GM19023 (cell line): ENCODE results near the gene ACTMAP.

Experiments used
- ATAC-seq: cut with Tn5 transposase; IDR thresholded peaks from one replicate; pipeline ENCODE4 v1.9.1; 2021; ENCODE audit warnings: mild to moderate bottlenecking, moderate library complexity; ENCODE audit not compliant: unreplicated experiment

Gene ACTMAP

DNA sequence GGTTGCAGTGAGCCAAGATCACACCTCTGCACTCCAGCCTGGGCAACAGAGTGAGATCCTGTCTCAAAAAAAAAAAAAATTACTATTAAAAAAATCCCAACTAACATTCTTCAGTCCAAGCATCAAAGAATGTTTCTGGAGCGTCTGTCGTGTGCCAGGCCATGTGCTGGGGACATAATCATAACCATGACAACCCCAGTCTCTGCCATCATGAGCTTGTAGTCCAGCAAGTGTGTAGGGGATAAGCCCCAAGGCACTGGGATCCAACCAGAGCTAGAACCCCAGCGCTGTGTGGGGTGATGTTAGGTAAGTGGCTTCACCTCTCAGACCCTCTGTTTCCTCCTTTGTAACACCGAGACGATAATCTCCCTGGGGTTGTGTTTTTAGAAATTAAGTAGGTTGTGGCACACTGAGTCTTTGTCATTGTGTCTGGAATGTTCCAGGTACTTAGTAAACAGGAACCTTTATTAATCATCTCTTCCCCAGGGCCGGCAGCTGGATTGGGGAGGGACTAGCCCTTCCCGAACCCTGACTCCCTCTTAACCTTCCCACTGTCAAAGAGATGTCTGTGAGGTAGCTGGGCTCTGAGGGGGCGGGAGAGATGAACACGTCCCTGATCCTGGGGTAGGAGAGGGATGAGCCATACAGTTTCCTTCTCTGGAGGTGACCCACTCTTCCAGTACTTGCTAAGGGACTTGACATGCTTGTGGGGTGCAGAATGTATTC is 28.2 kb downstream of the ACTMAP start:
- no peak for ATAC-seq

DNA sequence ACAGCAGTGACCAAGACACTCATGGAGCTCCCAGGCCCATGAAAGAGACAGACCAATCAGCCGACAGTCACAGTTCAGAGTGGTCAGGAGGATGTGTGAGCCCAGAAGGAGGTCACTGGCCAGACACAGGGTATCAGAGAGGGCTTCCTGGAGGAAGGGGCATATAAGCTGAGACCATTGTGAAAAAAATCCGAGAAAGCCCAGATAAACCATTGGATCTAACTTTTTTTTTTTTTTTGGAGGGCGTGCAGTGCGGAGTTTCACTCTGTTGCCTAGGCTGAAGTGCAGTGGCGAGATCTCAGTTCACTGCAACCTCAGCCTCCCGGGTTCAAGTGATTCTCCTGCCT is 29.2 kb downstream of the ACTMAP start:
- no peak for ATAC-seq

DNA sequence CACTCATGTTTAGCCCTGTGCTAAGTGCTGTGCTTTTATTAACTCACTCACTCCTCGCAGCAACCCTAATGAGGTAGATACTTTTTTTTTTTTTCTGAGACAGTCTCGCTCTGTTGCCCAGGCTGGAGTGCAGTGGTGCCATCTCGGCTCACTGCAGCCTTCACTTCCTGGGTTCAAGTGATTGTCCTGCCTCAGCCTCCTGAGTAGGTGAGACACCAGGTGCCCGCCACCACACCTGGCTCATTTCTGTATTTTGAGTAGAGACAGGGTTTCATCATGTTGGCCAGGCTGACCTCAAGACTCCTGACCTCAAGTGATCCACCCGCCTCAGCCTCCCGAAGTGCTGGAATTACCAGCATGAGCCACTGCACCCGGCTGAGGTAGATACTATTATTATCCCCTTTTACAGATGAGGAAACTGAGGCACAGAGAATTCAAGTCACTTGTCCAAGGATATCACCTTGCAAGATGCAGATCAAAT is 30.8 kb downstream of the ACTMAP start:
- no peak for ATAC-seq

DNA sequence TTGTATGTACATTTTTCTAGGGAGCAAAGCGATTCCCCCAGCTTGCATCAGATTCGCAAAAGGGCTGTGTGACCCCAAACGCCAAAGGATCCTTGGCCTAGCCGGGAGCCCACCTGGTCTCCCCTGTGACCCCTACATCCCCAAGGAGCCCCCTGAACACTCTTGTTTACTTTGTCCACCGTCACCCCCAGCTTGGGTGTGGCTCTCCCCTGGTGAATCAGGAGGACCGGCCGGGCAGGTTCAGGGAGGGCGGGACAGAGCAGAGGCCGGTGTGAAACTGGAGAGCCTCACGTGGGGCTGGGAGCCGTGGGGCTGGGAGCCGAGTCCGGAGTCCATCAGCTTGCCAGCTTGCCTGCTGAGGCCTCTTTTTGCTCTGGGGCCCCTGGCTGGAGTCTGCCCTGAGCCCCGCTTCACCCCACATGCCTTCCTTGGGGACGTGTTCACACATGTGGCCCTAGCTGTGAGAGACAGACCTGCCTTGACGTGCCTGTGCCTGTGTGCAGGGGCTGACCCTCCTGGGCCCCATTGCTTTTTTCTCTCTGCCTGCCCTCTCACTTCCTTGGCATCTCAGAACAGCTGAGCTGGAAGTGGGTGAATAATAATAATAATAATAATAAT is 31.4 kb downstream of the ACTMAP start:
- no peak for ATAC-seq

DNA sequence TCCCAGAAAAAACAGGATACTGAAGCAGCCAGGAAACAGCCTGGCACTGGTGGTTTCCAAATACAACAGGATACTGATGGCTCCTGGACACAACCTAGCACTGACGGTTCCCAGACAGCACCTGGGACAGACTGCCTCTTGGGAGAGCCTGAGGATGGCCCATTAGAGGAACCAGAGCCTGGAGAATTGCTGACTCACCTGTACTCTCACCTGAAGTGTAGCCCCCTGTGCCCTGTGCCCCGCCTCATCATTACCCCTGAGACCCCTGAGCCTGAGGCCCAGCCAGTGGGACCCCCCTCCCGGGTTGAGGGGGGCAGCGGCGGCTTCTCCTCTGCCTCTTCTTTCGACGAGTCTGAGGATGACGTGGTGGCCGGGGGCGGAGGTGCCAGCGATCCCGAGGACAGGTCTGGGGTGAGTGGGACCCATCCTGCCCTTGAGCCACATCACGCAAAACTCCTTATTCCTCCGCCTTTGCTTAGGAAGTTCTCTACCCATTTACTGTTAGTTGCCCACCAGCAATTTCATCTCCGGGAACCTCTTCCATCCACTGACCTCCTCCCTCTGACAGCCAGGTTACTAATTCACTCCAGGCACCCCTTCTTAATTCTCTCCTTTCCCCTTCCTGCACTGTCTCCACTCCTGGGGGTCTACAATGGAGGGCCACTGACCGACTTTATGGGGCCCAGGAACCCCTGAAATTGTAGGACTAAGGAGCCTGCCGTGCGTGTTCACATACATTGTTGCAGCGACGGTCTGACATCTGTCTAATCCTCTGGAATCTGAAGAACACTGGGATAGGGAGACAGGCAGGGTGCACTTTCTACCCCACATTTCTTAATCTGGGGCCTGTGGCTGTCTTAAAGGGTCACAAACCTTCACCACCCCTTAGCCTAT is 32.1 kb downstream of the ACTMAP start:
- ATAC-seq: no peak

DNA sequence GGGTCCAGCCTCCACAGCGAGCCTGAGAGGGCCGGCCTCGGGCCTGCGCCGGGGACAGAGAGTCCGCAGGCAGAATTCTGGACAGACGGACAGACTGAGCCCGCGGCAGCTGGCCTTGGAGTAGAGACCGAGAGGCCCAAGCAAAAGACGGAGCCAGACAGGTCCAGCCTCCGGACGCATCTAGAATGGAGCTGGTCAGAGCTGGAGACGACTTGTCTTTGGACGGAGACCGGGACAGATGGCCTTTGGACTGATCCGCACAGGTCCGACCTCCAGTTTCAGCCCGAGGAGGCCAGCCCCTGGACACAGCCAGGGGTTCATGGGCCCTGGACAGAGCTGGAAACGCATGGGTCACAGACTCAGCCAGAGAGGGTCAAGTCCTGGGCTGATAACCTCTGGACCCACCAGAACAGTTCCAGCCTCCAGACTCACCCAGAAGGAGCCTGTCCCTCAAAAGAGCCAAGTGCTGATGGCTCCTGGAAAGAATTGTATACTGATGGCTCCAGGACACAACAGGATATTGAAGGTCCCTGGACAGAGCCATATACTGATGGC is 32.9 kb downstream of the ACTMAP start:
- no peak for ATAC-seq

DNA sequence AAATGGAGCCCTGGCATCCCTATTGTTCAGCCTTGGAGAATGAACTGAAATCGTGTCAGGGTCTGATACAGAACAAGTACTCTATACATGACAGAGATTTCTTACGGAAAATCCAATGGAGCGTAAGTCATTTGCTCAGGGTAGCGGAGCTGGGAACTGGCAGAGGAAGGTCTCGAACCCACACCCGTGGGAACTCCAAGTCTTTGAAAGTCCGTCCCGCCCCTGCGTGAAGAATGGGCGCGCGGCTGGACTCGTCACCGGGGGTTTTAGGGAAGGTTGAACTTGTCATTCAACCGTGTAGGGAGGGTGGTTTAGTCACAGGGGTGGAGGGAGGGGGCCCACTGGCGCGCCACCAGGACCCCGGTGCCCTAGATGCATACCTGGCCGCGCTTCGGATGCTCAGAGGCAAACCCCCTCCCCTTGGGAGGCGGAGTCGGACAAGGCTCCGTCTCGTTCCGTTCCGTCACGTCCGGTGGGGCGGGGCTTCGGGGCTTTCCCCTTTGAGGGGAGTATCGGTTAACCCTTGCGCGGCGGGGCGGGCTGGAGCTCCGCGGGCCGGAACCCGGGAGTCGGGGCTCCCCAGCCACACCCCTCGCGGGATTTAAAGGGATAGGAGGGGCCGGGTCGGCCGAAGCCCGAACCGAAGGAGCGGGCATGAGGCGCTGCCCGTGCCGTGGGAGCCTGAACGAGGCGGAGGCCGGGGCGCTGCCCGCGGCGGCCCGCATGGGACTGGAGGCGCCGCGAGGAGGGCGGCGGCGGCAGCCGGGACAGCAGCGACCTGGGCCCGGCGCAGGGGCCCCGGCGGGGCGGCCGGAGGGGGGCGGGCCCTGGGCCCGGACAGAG is 33.6 kb downstream of the ACTMAP start, which contains the start of the genes COQ8B and ITPKC:
TSS of gene COQ8B (minus strand) at position 405 of the 843 bp plus-strand sequence. CDS start 2,254 bp downstream, outside the sequence.
TSS of gene ITPKC (plus strand) at position 631 of the 843 bp plus-strand sequence. CDS start at position 655, 24 bp downstream.
- ATAC-seq: peak; percentile 75

DNA sequence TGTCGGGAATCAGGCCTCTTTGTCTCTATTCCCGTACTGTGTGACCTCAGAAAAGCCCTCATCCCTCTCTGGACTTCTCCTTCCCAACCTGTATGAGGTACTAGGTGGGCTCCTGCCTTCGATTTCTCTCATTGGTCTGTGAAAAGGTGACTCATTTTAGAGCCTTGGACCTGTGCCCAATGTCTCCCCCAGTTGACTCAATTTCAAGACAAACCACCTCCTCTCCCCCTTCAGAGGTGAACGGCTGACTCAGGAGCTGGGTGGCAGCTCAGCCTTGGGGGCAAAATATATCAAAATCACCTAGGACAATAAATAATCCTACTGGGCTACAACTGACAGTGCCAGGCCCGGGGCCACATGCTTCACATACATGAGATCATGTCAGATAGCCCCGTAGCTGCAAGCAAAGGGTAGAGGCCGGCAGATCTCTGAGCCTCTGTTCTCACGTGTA is 34.2 kb downstream of the ACTMAP start:
- ATAC-seq: no peak

- peak; percentile 62 for ATAC-seq
Measured at GRCh38 chr19:40714441-40715299, 35.6 kb downstream of the ACTMAP start.

DNA sequence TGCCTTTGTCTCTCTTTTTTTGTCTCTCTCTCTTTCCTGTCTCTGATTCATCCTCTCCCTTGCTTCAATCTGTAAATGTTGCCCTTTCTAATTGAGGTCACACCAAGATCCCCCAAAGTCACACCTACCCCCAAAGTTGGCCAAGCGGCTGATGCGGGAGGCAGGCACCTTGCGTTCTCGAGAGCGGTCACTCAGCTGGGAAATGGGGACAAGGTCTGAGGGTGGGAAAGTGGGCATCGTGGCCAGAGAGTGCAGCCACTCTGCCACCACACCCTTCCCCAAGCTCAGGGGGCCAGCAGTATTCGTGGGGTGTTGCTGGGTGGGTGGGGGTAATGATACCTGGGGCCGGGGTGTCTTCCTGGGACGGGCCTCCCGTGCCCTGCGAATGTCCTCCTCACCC is 36.3 kb downstream of the ACTMAP start:
- ATAC-seq: no peak

- ATAC-seq: no peak
Measured at GRCh38 chr19:40709817-40710216, 40.5 kb downstream of the ACTMAP start.

- ATAC-seq: no peak
Measured at GRCh38 chr19:40707615-40708014, 42.7 kb downstream of the ACTMAP start.

- no peak for ATAC-seq
Measured at GRCh38 chr19:40705950-40706619, 44.2 kb downstream of the ACTMAP start.

DNA sequence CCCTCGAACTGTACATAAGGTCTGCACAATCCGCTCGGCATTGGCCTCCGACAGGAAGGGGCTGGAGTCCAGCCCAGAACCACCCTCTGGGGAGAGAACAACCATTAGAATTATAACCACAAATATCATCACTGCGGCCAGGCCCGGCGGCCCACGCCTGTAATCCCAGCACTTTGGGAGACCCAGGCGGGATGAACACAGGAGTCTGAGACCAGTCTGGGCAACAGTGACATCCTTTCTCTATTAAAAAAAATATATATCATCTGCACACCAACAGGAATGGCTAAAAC is 45.0 kb downstream of the ACTMAP start:
- ATAC-seq: no peak

DNA sequence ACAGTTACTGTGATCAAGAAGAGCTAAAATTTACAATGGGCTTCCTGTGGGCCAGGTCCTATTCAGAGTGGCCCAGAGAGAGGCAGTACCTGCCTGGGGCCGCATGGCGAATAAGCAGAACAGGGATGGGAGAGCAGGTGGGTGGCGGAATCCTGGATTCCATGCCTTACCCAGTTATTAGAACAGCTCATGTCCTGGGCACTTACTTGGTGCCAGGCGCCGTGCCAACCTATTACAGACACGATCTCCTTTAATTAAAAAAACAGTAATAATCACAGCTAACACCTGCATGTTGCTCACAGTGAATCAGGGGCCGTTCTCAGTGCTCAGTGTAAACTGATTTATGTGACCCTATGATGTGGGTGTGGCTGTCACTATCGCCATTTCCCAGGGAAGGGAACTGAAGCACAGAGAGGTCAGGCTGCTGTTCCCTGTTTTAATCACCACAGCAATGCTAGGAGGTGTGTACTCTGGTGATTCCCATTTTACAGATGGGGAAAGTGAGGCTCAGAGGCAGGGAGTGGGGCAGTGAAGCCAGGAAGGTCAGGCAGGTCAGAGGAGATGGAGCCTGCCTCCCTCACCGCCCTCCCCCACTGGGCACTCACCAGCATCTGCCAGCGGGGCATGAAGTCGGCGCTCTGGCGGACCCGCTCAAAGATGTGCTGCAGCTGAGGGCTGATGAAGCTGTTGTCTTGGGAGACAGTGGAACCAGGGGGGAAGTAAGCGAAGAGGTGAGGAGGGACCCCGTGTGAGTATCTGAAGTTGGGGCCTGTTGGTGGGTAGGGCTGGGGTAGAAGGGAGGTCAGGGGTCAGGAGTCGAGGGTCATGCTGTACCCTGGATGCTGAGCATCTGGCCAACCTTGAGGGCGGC is 45.6 kb downstream of the ACTMAP start:
- no peak for ATAC-seq

GRCh38 chr19:40703029-40703755 is 47.1 kb downstream of the ACTMAP start:
- no peak for ATAC-seq

DNA sequence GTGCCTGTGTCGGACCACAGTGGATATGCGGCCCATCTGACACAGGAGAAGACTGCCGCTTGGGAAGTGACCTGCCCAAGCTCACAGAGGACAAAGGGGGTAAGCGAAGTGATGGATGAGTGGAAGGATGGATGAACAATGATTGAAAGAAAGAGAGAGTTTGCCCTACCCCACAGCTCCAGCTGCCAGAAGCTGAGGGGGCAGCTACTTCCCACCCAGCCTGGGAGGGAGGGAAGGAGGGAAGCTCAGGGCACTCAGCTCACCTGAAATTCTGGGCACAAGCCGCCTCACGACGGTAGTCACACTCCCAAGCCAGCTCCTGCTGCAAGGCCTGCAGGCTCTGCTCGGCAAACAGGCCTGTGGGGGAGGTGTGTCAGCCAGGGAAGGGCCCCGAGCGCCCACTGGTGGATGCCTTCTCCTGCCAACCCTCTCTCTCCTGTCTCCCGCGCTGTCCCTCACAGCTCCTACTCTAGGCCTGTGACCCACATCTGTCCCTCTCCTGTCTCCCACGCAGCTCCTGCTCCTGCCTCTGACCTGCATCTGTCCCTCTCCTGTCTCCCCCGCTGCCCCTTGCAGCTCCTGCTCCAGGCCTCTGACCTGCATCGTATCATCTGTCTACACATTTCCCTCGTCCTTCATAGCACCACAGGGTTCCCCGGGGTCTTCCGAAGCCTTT is 47.8 kb downstream of the ACTMAP start:
- no peak for ATAC-seq
